ENCODE data around the gene XPC. TPM values are rescaled to one million over a fixed set of nuclear protein-coding genes. Genes with fewer than 3 reads are reported as not detected.

The XPC gene
- total RNA-seq, 1 experiment from 2014 or later, result 15.1 TPM

- no TSS peak for BruUV-seq (replicated peaks)
- CTCF ChIA-PET, result no interaction called here
Measured at GRCh38 chr3:14208168-14208567, 29.8 kb upstream of the XPC start.

GRCh38 chr3:14206548-14207177 lies 28.3 kb upstream of the XPC start:
- Histone ChIP-seq H3K4me1 (ENCODE audit: control insufficient read depth, insufficient read depth, low read length) (peaks cover 22% of the 10 kb centered on the region), H3K27me3 (ENCODE audit: control insufficient read depth, insufficient read depth, low read length) (no peaks in the 10 kb centered on the region), H3K4me3 (ENCODE audit: low read depth in 2 of 2, low read length in 2 of 2) (no peak overlapping the region), H3K9me3 (ENCODE audit: control insufficient read depth, insufficient read depth, low read depth, low read length) (no peaks in the 10 kb centered on the region), H3K27ac (ENCODE audit: low read length) (peak overlapping the region; percentile 8; the same call in 1 of the 2 replicates), H3K36me3 (ENCODE audit: control insufficient read depth, insufficient read depth, low read length) (no peaks in the 10 kb centered on the region)
- no peak for DNase-seq (ENCODE audit: low read depth, low spot score)
- no peak for TF ChIP-seq POLR2AphosphoS5 (IDR thresholded peaks at IDR 0.05; ENCODE audit: low read depth, low read length)
- TF ChIP-seq CTCF (IDR thresholded peaks at IDR 0.05), result peak; percentile 16; the same call in 1 of the 2 replicates
- POLR2A ChIA-PET, result no interaction called here
- CTCF ChIA-PET, result no interaction called here
- intact Hi-C loops (cut with micrococcal nuclease; ENCODE audit: unreplicated experiment), result no loop called here
- no peak for ATAC-seq
- BruUV-seq (replicated peaks), result no TSS peak
- in situ Hi-C loops (cut with HindIII; ENCODE audit: low pct_unique_long_range_greater_than_20kb, low sequenced_read_pairs), result no loop called here

More at GRCh38 chr3:14208168-14208567, 29.8 kb upstream of the XPC start:
- in situ Hi-C loops (cut with HindIII; ENCODE audit: low pct_unique_long_range_greater_than_20kb, low sequenced_read_pairs), result no loop called here
- POLR2A ChIA-PET, result no interaction called here
- Histone ChIP-seq H3K4me1 (ENCODE audit: control insufficient read depth, insufficient read depth, low read length) (peaks cover 13% of the 10 kb centered on the region), H3K9me3 (ENCODE audit: control insufficient read depth, insufficient read depth, low read depth, low read length) (no peaks in the 10 kb centered on the region), H3K27ac (ENCODE audit: low read length) (no peak overlapping the region; the same call in 1 of the 2 replicates), H3K27me3 (ENCODE audit: control insufficient read depth, insufficient read depth, low read length) (no peaks in the 10 kb centered on the region), H3K4me3 (ENCODE audit: low read depth in 2 of 2, low read length in 2 of 2) (no peak overlapping the region), H3K36me3 (ENCODE audit: control insufficient read depth, insufficient read depth, low read length) (no peaks in the 10 kb centered on the region)
- intact Hi-C loops (cut with micrococcal nuclease; ENCODE audit: unreplicated experiment), result no loop called here
- DNase-seq (ENCODE audit: low read depth, low spot score) (no peak), ATAC-seq (no peak)
- TF ChIP-seq TCF7L2 (IDR thresholded peaks at IDR 0.05; ENCODE audit: low read depth, low read length) (no peak), SIN3A (IDR thresholded peaks at IDR 0.05; ENCODE audit: borderline replicate concordance, insufficient read depth, low read depth, low read length) (no peak), CTCF (IDR thresholded peaks at IDR 0.05) (no peak), POLR2AphosphoS5 (IDR thresholded peaks at IDR 0.05; ENCODE audit: low read depth, low read length) (no peak), REST (IDR thresholded peaks at IDR 0.05; ENCODE audit: insufficient read depth in 1 of 2, low read depth in 2 of 2, low read length in 1 of 2) (no peak)
